K562 (cell line): ENCODE data around the gene DCTD. TPM values are rescaled to one million over a fixed set of nuclear protein-coding genes. Genes with fewer than 3 reads are reported as not detected.

ENCODE experiments used
- ATAC-seq: fragments of 200-7000 bp; cut with Tn5 transposase; 3 replicates; pipeline ENCODE4 v1.9.1; 2020; ENCODE audit warnings: moderate library complexity
- BruUV-seq: library from RNA; stranded (reverse); fragments of 400-500 nt; replicated peaks from 2 replicates; lab custom pipeline; 2021; lab: Mats Ljungman, UMichigan
- CTCF ChIA-PET: fragments of 300-600 bp; formaldehyde crosslinking; extraction: SDS; loops from one replicate; lab custom pipeline; 2021; ENCODE audit warnings: low intra/inter-chr PET ratio; lab: Yijun Ruan, JAX
- POLR2A ChIA-PET: fragments of 300-600, 350-650 bp; sonication (Branson Sonifier 250); formaldehyde crosslinking; extraction: SDS; loops from one replicate; lab custom pipeline; 2021; ENCODE audit warnings: antibody characterized with exemption, inconsistent platforms; lab: Yijun Ruan, JAX
- DNase-seq, 4 experiments: peaks; one replicate each; pipeline versions ENCODE4 v3.0.0 to v3.0.0-alpha.2; 2011 to 2018; ENCODE audit warnings: low spot score in 3 of 4, mixed read lengths in 3 of 4; ENCODE audit errors: extremely low read depth in 1 of 4
- FAIRE-seq: peaks from 2 replicates; lab custom pipeline; 2011; peaks lifted over from hg19 to GRCh38; lab: Jason Lieb, UNC
- H2AFZ ChIP-seq: 2 replicates; pipeline ENCODE4 v1.6.0; 2011; ENCODE audit warnings: low read depth, low read length, control low read depth, inconsistent platforms
- H3K27ac ChIP-seq: fragments of 200-600 bp; 3 replicates; pipeline ENCODE4 v1.8.0; 2011; ENCODE audit warnings: low read depth, mild to moderate bottlenecking, control low read depth, inconsistent platforms, low read length, moderate library complexity, mixed read lengths; ENCODE audit errors: extremely low read depth
- H3K27me3 ChIP-seq, 2 experiments: fragments of 300-600 bp in 1 of 2; 2 replicates in 1 of 2; 3 replicates in 1 of 2; pipeline versions ENCODE4 v1.6.0 to v1.8.0; 2011; ENCODE audit warnings: inconsistent platforms in 2 of 2, low read length in 2 of 2, mild to moderate bottlenecking in 1 of 2, mixed read lengths in 1 of 2, moderate library complexity in 1 of 2; ENCODE audit not compliant: control insufficient read depth in 2 of 2, insufficient read depth in 2 of 2
- H3K36me3 ChIP-seq: fragments of 300-600 bp; 3 replicates; pipeline ENCODE4 v1.8.0; 2011; ENCODE audit warnings: mild to moderate bottlenecking, low read length, inconsistent platforms; ENCODE audit not compliant: control insufficient read depth, insufficient read depth
- H3K4me1 ChIP-seq, 2 experiments: fragments of 200-600 bp in 1 of 2; replicated peaks in 1 of 2; 2 replicates in 1 of 2; 3 replicates in 1 of 2; pipeline versions ENCODE4 v1.5.1 to v1.8.0; 2011; ENCODE audit warnings: inconsistent platforms in 2 of 2, low read length in 2 of 2, mild to moderate bottlenecking in 1 of 2, mixed read lengths in 1 of 2, moderate library complexity in 1 of 2; ENCODE audit not compliant: control insufficient read depth in 2 of 2, insufficient read depth in 2 of 2
- H3K4me2 ChIP-seq: 2 replicates; pipeline ENCODE4 v1.6.1; 2011; ENCODE audit warnings: low read length, control low read depth, inconsistent platforms, mixed read lengths; ENCODE audit not compliant: insufficient read depth
- H3K4me3 ChIP-seq: fragments of 200-600 bp; sonication (generic), shearing (Covaris generic); 2 replicates; pipeline ENCODE4 v1.5.1; 2016; ENCODE audit warnings: control low read depth, inconsistent platforms
- H3K79me2 ChIP-seq: fragments of 200-600 bp; 3 replicates; pipeline ENCODE4 v1.8.0; 2011; ENCODE audit warnings: low read length, inconsistent platforms; ENCODE audit not compliant: control insufficient read depth, insufficient read depth
- H3K9ac ChIP-seq, 2 experiments: 2 replicates each; pipeline versions ENCODE4 v1.6.0 to v1.6.1; 2011; ENCODE audit warnings: low read depth in 2 of 2, low read length in 2 of 2, control low read depth in 1 of 2, inconsistent platforms in 1 of 2, mild to moderate bottlenecking in 1 of 2, mixed read lengths in 1 of 2; ENCODE audit not compliant: insufficient read depth in 1 of 2
- H3K9me1 ChIP-seq: one replicate; pipeline ENCODE4 v1.6.0; 2011; ENCODE audit warnings: inconsistent platforms, mild to moderate bottlenecking, low read length, moderate library complexity; ENCODE audit not compliant: control insufficient read depth, insufficient read depth
- H3K9me3 ChIP-seq: replicated peaks from 2 replicates; pipeline ENCODE4 v1.5.1; 2011; ENCODE audit warnings: low read depth, low read length, inconsistent platforms; ENCODE audit not compliant: control insufficient read depth, insufficient read depth
- H4K20me1 ChIP-seq: replicated peaks from 2 replicates; pipeline ENCODE4 v1.6.1; 2011; ENCODE audit warnings: low read length, inconsistent platforms, mixed read lengths; ENCODE audit not compliant: control insufficient read depth, insufficient read depth
- FOXA1 ChIP-seq: fragments of 450-650 bp; IDR thresholded peaks from 2 replicates; pipeline ENCODE4 v1.6.1; 2016; ENCODE audit warnings: mild to moderate bottlenecking, borderline replicate concordance
- ILF3 ChIP-seq: fragments of 450-650 bp; IDR thresholded peaks from 2 replicates; pipeline ENCODE4 v1.6.1; 2018; ENCODE audit warnings: antibody characterized with exemption, mild to moderate bottlenecking, moderate library complexity, borderline replicate concordance
- KAT8 ChIP-seq: fragments of 450-650 bp; IDR thresholded peaks from 2 replicates; pipeline ENCODE4 v1.6.1; 2016; ENCODE audit warnings: low read depth, mild to moderate bottlenecking
- MCM2 ChIP-seq: fragments of 450-650 bp; IDR thresholded peaks from 2 replicates; pipeline ENCODE4 v1.6.1; 2017; ENCODE audit warnings: low read depth, mild to moderate bottlenecking
- MTA2 ChIP-seq: fragments of 450-650 bp; IDR thresholded peaks from 2 replicates; pipeline ENCODE4 v1.6.1; 2016; ENCODE audit warnings: low read depth
- PCBP2 ChIP-seq: fragments of 200-400 bp; formaldehyde crosslinking; IDR thresholded peaks from 2 replicates; pipeline ENCODE4 v1.6.1; 2018; ENCODE audit warnings: low read length, low read depth, mild to moderate bottlenecking, moderate library complexity; ENCODE audit not compliant: poor library complexity, severe bottlenecking
- RUNX1 ChIP-seq: sonication (generic); IDR thresholded peaks from 2 replicates; pipeline ENCODE4 v1.6.1; 2016; ENCODE audit warnings: antibody characterized with exemption, low read depth
- TFE3 ChIP-seq: fragments of 450-650 bp; formaldehyde crosslinking; IDR thresholded peaks from 2 replicates; pipeline ENCODE4 v1.4.0; 2020; ENCODE audit warnings: mild to moderate bottlenecking, mixed read lengths
- ZEB2 ChIP-seq: fragments of 450-650 bp; IDR thresholded peaks from 2 replicates; pipeline ENCODE4 v1.6.1; 2016
- WGBS: fragments of 100-300 bp; shearing (Covaris generic); methylation state at CpG from one replicate; pipeline ENCODE4 v1.1.6; 2016; ENCODE audit warnings: low coverage, mixed read lengths; ENCODE audit not compliant: insufficient coverage; ENCODE audit errors: missing lambda C conversion rate; 5-methylcytosine and 5-hydroxymethylcytosine counted together
- in situ Hi-C: fragments of 300-500 bp; cut with MboI; formaldehyde crosslinking; loops from 4 replicates; pipeline ENCODE4 v1.15.0; 2018; ENCODE audit warnings: inconsistent platforms, mixed read lengths
- intact Hi-C: fragments of 100-400 bp; cut with micrococcal nuclease; formaldehyde crosslinking; loops from 2 replicates; pipeline ENCODE4 v1.14.2; 2022
- polyA plus RNA-seq, 8 experiments: library from polyadenylated mRNA; depleted of rRNA in 4 of 8; stranded (reverse) in 5 of 8; unstranded in 3 of 8; fragments of >200 nt; fragmentation: Nextera tagmentation in 2 of 8; fragmentation: Illumina TruSeq in 1 of 8; extraction: Ambion mirVana in 2 of 8; extraction: Trizol in 1 of 8; gene quantifications; 2 replicates each; pipeline versions ENCODE4 v1.2.1 to v1.2.3, GENCODE V29; 2011 to 2014; ENCODE audit warnings: inconsistent platforms in 1 of 8, missing spikeins in 1 of 8
- total RNA-seq, 7 experiments: library from RNA; depleted of rRNA in 6 of 7; stranded (reverse); fragments of >200 nt in 6 of 7; fragmentation: Illumina TruSeq in 2 of 7; extraction: Trizol in 2 of 7; gene quantifications; 2 replicates each; pipeline versions ENCODE4 v1.2.1 to v1.2.3, GENCODE V29; 2011 to 2021; ENCODE audit warnings: low replicate concordance in 1 of 7

DCTD gene
- total and polyA plus RNA-seq, 9 of the 15 experiments (the other 6 are each of a cell fraction or from before 2014, with no cell fraction given): 38.7 to 114 (median 76.5) TPM

- no peaks in the 10 kb centered on the region for H4K20me1 ChIP-seq
- in situ Hi-C loops (no loop called here), intact Hi-C loops (no loop called here)
- BruUV-seq: no TSS peak
- peaks cover 15% of the 10 kb centered on the region; the same call in 1 of the 3 replicates for H3K79me2 ChIP-seq
- FAIRE-seq (no peak), DNase-seq (no peak), ATAC-seq (no peak)
- over 99% methylated on average over 8 of the region's 8 CpGs for WGBS
- no peak overlapping the region for H3K27ac ChIP-seq
- H2AFZ ChIP-seq: no peak overlapping the region
- H3K4me1 ChIP-seq: no peaks in the 10 kb centered on the region; a peak in 1 of 5 replicates
- ChIA-PET POLR2A (no interaction called here), CTCF (no interaction called here)
- H3K27me3 ChIP-seq: no peaks in the 10 kb centered on the region
- no peaks in the 10 kb centered on the region for H3K9me3 ChIP-seq
- peaks cover 87% of the 10 kb centered on the region for H3K36me3 ChIP-seq
- TF ChIP-seq FOXA1 (no peak), MCM2 (no peak), RUNX1 (no peak), KAT8 (no peak), MTA2 (no peak), PCBP2 (no peak), ZEB2 (no peak), TFE3 (CRISPR knock-in tag) (no peak), ILF3 (no peak)
- H3K4me3 ChIP-seq: no peak overlapping the region
- no peak overlapping the region; a peak in 1 of 4 replicates for H3K9ac ChIP-seq
- H3K4me2 ChIP-seq: no peak overlapping the region
- H3K9me1 ChIP-seq: no peaks in the 10 kb centered on the region
Measured at GRCh38 chr4:182907396-182907795, 9.8 kb downstream of the DCTD start.
